ENCODE measurements around the gene THSD1. TPM values are rescaled to one million over a fixed set of nuclear protein-coding genes. Genes with fewer than 3 reads are reported as not detected.
A peak's percentile ranks its signal among the peaks of the same experiment; 100 is the strongest.

Gene THSD1
- total RNA-seq, 1 donor from 2014 or later = 6.7 TPM

DNA sequence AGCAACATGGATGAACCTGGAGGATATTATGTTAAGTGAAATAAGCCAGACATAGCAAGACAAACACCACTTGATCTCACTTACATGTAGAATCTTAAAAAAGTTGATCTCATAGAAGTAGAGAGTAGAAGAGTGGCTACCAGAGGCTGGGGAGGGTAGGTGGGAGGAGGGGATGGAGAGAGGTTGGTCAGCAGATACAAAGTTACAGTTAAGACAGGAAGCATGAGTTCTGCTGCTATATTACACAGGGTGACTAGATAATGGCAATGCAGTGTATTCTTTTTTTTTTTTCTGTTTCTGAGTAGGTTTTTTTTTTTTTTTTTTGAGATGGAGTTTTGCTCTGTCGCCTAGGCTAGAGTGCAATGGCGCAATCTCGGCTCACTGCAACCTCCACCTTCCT lies 15.2 kb upstream of the THSD1 start:
- DNase-seq (ENCODE audit: low spot score) = no peak
- Mint-ChIP-seq H3K27me3 (ENCODE audit: low read depth) (no peaks in the 10 kb centered on the region), H3K4me1 (ENCODE audit: low read depth) (no peaks in the 10 kb centered on the region), H3K4me3 (ENCODE audit: unreplicated experiment) (no peak overlapping the region), H3K36me3 (ENCODE audit: low read depth) (peaks cover 35% of the 10 kb centered on the region), H3K9me3 (ENCODE audit: low read depth) (no peaks in the 10 kb centered on the region), H3K27ac (ENCODE audit: unreplicated experiment) (no peak overlapping the region)
- no peak for TF ChIP-seq CTCF (IDR thresholded peaks at IDR 0.05)

- Mint-ChIP-seq H3K4me3 (ENCODE audit: unreplicated experiment) (no peak overlapping the region), H3K9me3 (ENCODE audit: low read depth) (no peaks in the 10 kb centered on the region), H3K27ac (ENCODE audit: unreplicated experiment) (peak overlapping the region; percentile 61), H3K27me3 (ENCODE audit: low read depth) (no peaks in the 10 kb centered on the region), H3K36me3 (ENCODE audit: low read depth) (peaks cover 27% of the 10 kb centered on the region), H3K4me1 (ENCODE audit: low read depth) (peaks cover 20% of the 10 kb centered on the region)
- DNase-seq (ENCODE audit: low spot score) = no peak
- no peak for TF ChIP-seq CTCF (IDR thresholded peaks at IDR 0.05)
Observed at GRCh38 chr13:52419080-52419479, 13.1 kb upstream of the THSD1 start.

DNA sequence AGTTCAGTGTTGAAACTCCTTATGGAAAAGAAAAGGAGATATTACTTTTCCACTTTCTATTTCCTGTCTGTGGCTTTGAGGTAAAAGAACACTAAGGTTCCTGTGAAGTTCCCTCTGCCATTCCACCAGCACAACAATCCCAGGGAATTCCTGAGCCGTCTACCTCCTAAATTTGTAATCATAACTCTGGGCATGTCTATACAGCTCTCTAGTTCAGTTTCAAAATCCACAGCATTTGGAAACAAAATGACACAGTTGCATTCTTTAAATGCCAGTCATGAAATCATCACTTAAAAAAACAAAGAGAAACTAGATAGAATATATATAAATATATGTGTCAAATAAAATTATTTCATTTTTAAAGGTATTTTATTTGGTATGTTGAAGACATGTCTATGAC lies 9.0 kb upstream of the THSD1 start:
- no peak for TF ChIP-seq CTCF (IDR thresholded peaks at IDR 0.05)
- peak overlapping the region; percentile 82 for H3K27ac Mint-ChIP-seq (ENCODE audit: unreplicated experiment)
- peak overlapping the region; percentile 0 for H3K4me3 Mint-ChIP-seq (ENCODE audit: unreplicated experiment)
- no peak for DNase-seq (ENCODE audit: low spot score)
- peaks cover 36% of the 10 kb centered on the region for H3K4me1 Mint-ChIP-seq (ENCODE audit: low read depth)
- no peaks in the 10 kb centered on the region for H3K9me3 Mint-ChIP-seq (ENCODE audit: low read depth)
- H3K36me3 Mint-ChIP-seq (ENCODE audit: low read depth) = peaks cover 17% of the 10 kb centered on the region
- no peaks in the 10 kb centered on the region for H3K27me3 Mint-ChIP-seq (ENCODE audit: low read depth)

- no peaks in the 10 kb centered on the region for H3K9me3 Mint-ChIP-seq (ENCODE audit: low read depth)
- TF ChIP-seq CTCF (IDR thresholded peaks at IDR 0.05) = no peak
- H3K4me1 Mint-ChIP-seq (ENCODE audit: low read depth) = peaks cover 36% of the 10 kb centered on the region
- H3K27me3 Mint-ChIP-seq (ENCODE audit: low read depth) = no peaks in the 10 kb centered on the region
- peak overlapping the region; percentile 82 for H3K27ac Mint-ChIP-seq (ENCODE audit: unreplicated experiment)
- no peak overlapping the region for H3K4me3 Mint-ChIP-seq (ENCODE audit: unreplicated experiment)
- peaks cover 11% of the 10 kb centered on the region for H3K36me3 Mint-ChIP-seq (ENCODE audit: low read depth)
- no peak for DNase-seq (ENCODE audit: low spot score)
Observed at GRCh38 chr13:52414051-52414450, 8.1 kb upstream of the THSD1 start.

DNA sequence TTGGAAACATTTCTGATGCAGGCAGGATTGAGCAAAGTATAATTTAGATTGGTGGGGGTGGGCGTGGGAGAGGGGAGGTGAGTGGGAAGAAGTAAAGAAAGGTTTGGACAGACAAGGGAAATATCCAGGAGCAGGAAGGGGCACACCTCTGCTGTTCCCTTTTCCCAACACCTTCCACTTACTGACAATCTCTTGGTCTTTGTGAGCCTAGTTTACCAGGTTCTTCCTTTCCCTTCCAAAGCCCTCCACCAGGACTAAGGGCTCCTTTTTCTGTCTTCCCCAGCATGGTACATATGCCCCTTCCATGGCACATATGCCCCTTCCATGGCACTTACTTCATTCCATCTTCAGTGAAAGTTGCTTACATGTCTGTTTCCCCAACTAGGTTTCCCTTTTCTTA lies 6.2 kb upstream of the THSD1 start:
- no peaks in the 10 kb centered on the region for H3K27me3 Mint-ChIP-seq (ENCODE audit: low read depth)
- no peaks in the 10 kb centered on the region for H3K9me3 Mint-ChIP-seq (ENCODE audit: low read depth)
- H3K4me3 Mint-ChIP-seq (ENCODE audit: unreplicated experiment) = no peak overlapping the region
- peaks cover 36% of the 10 kb centered on the region for H3K4me1 Mint-ChIP-seq (ENCODE audit: low read depth)
- DNase-seq (ENCODE audit: low spot score) = no peak
- peaks cover 4% of the 10 kb centered on the region for H3K36me3 Mint-ChIP-seq (ENCODE audit: low read depth)
- TF ChIP-seq CTCF (IDR thresholded peaks at IDR 0.05) = no peak
- peak overlapping the region; percentile 70 for H3K27ac Mint-ChIP-seq (ENCODE audit: unreplicated experiment)

All from chondrocyte (in vitro differentiated cells).